H9 (cell line): Measurements from ENCODE around the gene SPATS1. TPM values are rescaled to one million over a fixed set of nuclear protein-coding genes. Genes with fewer than 3 reads are reported as not detected.

Source experiments
- DNase-seq: peaks from one replicate; pipeline ENCODE4 v3.0.0-alpha.2; 2017
- H2AFZ ChIP-seq: one replicate; pipeline ENCODE4 v1.6.1; 2013; ENCODE audit warnings: mild to moderate bottlenecking, low read length, control low read depth, moderate library complexity
- H2AK5ac ChIP-seq: 2 replicates; pipeline ENCODE4 v1.6.1; 2013; ENCODE audit warnings: low read length, control low read depth, mixed read lengths; ENCODE audit not compliant: insufficient read length
- H2BK120ac ChIP-seq: one replicate; pipeline ENCODE4 v1.6.1; 2013; ENCODE audit warnings: low read depth, mild to moderate bottlenecking, low read length, control low read depth, inconsistent platforms; ENCODE audit not compliant: poor library complexity, severe bottlenecking
- H2BK12ac ChIP-seq: 2 replicates; pipeline ENCODE4 v1.6.1; 2013; ENCODE audit warnings: low read length, control low read depth, mixed read lengths, low read depth; ENCODE audit not compliant: insufficient read length
- H2BK15ac ChIP-seq: 2 replicates; pipeline ENCODE4 v1.6.1; 2013; ENCODE audit warnings: low read depth, low read length, control low read depth
- H2BK20ac ChIP-seq: one replicate; pipeline ENCODE4 v1.6.1; 2013; ENCODE audit warnings: low read depth, mild to moderate bottlenecking, low read length, control low read depth, inconsistent platforms; ENCODE audit not compliant: poor library complexity, severe bottlenecking
- H2BK5ac ChIP-seq: 2 replicates; pipeline ENCODE4 v1.6.1; 2013; ENCODE audit warnings: low read length, control low read depth, mixed read lengths; ENCODE audit not compliant: insufficient read length
- H3K14ac ChIP-seq: 2 replicates; pipeline ENCODE4 v1.6.1; 2013; ENCODE audit warnings: low read length, control low read depth; ENCODE audit not compliant: insufficient read depth
- H3K18ac ChIP-seq: 2 replicates; pipeline ENCODE4 v1.6.1; 2013; ENCODE audit warnings: low read depth, mild to moderate bottlenecking, mixed read lengths, low read length, control low read depth; ENCODE audit not compliant: insufficient read length
- H3K23ac ChIP-seq: 2 replicates; pipeline ENCODE4 v1.6.1; 2013; ENCODE audit warnings: low read length, control low read depth, mixed read lengths, low read depth; ENCODE audit not compliant: insufficient read length
- H3K23me2 ChIP-seq: 2 replicates; pipeline ENCODE4 v1.6.1; 2013; ENCODE audit warnings: low read depth, mild to moderate bottlenecking, mixed read lengths, low read length, control low read depth; ENCODE audit not compliant: insufficient read length, poor library complexity, severe bottlenecking
- H3K27ac ChIP-seq: 2 replicates; pipeline ENCODE4 v1.5.1; 2013; ENCODE audit warnings: low read length, control low read depth, mixed read lengths, low read depth; ENCODE audit not compliant: insufficient read length
- H3K27me3 ChIP-seq: 2 replicates; pipeline ENCODE4 v1.6.1; 2013; ENCODE audit warnings: low read length, control low read depth, inconsistent platforms; ENCODE audit not compliant: insufficient read depth
- H3K4ac ChIP-seq: 2 replicates; pipeline ENCODE4 v1.6.1; 2013; ENCODE audit warnings: low read depth, mild to moderate bottlenecking, control low read depth, inconsistent platforms, low read length, moderate library complexity
- H3K4me1 ChIP-seq: 2 replicates; pipeline ENCODE4 v1.6.1; 2013; ENCODE audit warnings: low read length, control low read depth, inconsistent platforms; ENCODE audit not compliant: insufficient read depth
- H3K4me2 ChIP-seq: 2 replicates; pipeline ENCODE4 v1.6.1; 2013; ENCODE audit warnings: low read length, control low read depth, mixed read lengths; ENCODE audit not compliant: insufficient read length, insufficient read depth
- H3K56ac ChIP-seq: 2 replicates; pipeline ENCODE4 v1.6.1; 2013; ENCODE audit warnings: low read depth, mild to moderate bottlenecking, mixed read lengths, low read length, control low read depth; ENCODE audit not compliant: insufficient read length
- H3K79me1 ChIP-seq: 2 replicates; pipeline ENCODE4 v1.6.1; 2013; ENCODE audit warnings: low read depth, mild to moderate bottlenecking, moderate library complexity, low read length, control low read depth, inconsistent platforms; ENCODE audit not compliant: insufficient read depth, poor library complexity, severe bottlenecking
- H3K79me2 ChIP-seq: 2 replicates; pipeline ENCODE4 v1.6.1; 2013; ENCODE audit warnings: low read length, control low read depth, inconsistent platforms; ENCODE audit not compliant: insufficient read depth
- H3K9ac ChIP-seq: 2 replicates; pipeline ENCODE4 v1.6.1; 2013; ENCODE audit warnings: low read length, control low read depth, mixed read lengths; ENCODE audit not compliant: insufficient read length; ENCODE audit errors: extremely low read depth
- H3K9me3 ChIP-seq: one replicate; pipeline ENCODE4 v1.6.1; 2013; ENCODE audit warnings: low read depth, low read length, inconsistent platforms; ENCODE audit not compliant: control insufficient read depth
- H3T11ph ChIP-seq: one replicate; pipeline ENCODE4 v1.6.1; 2013; ENCODE audit warnings: mild to moderate bottlenecking, low read length, control low read depth, inconsistent platforms
- H4K20me1 ChIP-seq: one replicate; pipeline ENCODE4 v1.6.1; 2013; ENCODE audit not compliant: control insufficient read depth, insufficient read length, insufficient read depth
- H4K5ac ChIP-seq: 2 replicates; pipeline ENCODE4 v1.6.1; 2013; ENCODE audit warnings: low read depth, mild to moderate bottlenecking, mixed read lengths, low read length, control low read depth; ENCODE audit not compliant: insufficient read length
- H4K8ac ChIP-seq: replicated peaks from 2 replicates; pipeline ENCODE4 v1.6.1; 2013; ENCODE audit warnings: low read length, control low read depth, mixed read lengths, low read depth; ENCODE audit not compliant: insufficient read length
- H4K91ac ChIP-seq: 2 replicates; pipeline ENCODE4 v1.6.1; 2013; ENCODE audit warnings: low read depth, mild to moderate bottlenecking, moderate library complexity, mixed read lengths, low read length, control low read depth; ENCODE audit not compliant: insufficient read length
- H3K27ac Mint-ChIP-seq, 3 experiments: 2 replicates in 2 of 3; 3 replicates in 1 of 3; pipeline ENCODE4 v1.8.0; 2020 to 2021; ENCODE audit warnings: mixed read lengths in 3 of 3, mild to moderate bottlenecking in 1 of 3, moderate library complexity in 1 of 3
- H3K27me3 Mint-ChIP-seq: 2 replicates; pipeline ENCODE4 v1.8.0; 2021; ENCODE audit warnings: low read depth, mild to moderate bottlenecking, moderate library complexity, mixed read lengths
- H3K36me3 Mint-ChIP-seq, 3 experiments: 2 replicates in 2 of 3; 3 replicates in 1 of 3; pipeline ENCODE4 v1.8.0; 2020 to 2021; ENCODE audit warnings: low read depth in 3 of 3, mixed read lengths in 3 of 3; ENCODE audit not compliant: insufficient read depth in 1 of 3
- H3K4me1 Mint-ChIP-seq, 2 experiments: 2 replicates each; pipeline ENCODE4 v1.8.0; 2020; ENCODE audit warnings: mixed read lengths in 2 of 2
- H3K4me3 Mint-ChIP-seq, 2 experiments: 2 replicates in 1 of 2; 3 replicates in 1 of 2; pipeline ENCODE4 v1.8.0; 2020 to 2021; ENCODE audit warnings: mild to moderate bottlenecking in 2 of 2, mixed read lengths in 2 of 2, moderate library complexity in 1 of 2
- H3K9me3 Mint-ChIP-seq, 2 experiments: 2 replicates in 1 of 2; 3 replicates in 1 of 2; pipeline ENCODE4 v1.8.0; 2020; ENCODE audit warnings: mild to moderate bottlenecking in 2 of 2, mixed read lengths in 2 of 2, moderate library complexity in 1 of 2
- CTCF ChIP-seq: fragments of 200-600 bp; sonication (generic); conservative IDR thresholded peaks from 3 replicates; pipeline ENCODE4 v1.8.0; 2021; ENCODE audit warnings: antibody characterized with exemption, mild to moderate bottlenecking
- WGBS: extraction: QIAGEN DNeasy Blood & Tissue Kit; methylation state at CpG from one replicate; pipeline ENCODE4 v1.1.7; 2013; ENCODE audit warnings: missing lambda C conversion rate, low lambda C conversion rate, mixed read lengths; ENCODE audit not compliant: insufficient read length; ENCODE audit errors: extremely low coverage; 5-methylcytosine and 5-hydroxymethylcytosine counted together
- total RNA-seq: library from RNA; stranded (reverse); gene quantifications from 2 replicates; pipeline ENCODE4 v1.2.1, GENCODE V29; 2021

The SPATS1 gene
- total RNA-seq, 1 experiment from 2014 or later: not detected

- Histone ChIP-seq H3K56ac (no peak overlapping the region), H2BK15ac (no peak overlapping the region), H2AK5ac (no peak overlapping the region), H3K9ac (no peak overlapping the region), H3K9me3 (no peaks in the 10 kb centered on the region), H3K14ac (no peak overlapping the region), H2BK120ac (no peak overlapping the region), H3K23me2 (no peaks in the 10 kb centered on the region), H3K79me2 (no peaks in the 10 kb centered on the region), H2BK5ac (no peak overlapping the region), H3K4me2 (no peak overlapping the region), H2BK20ac (no peak overlapping the region), H3K79me1 (no peaks in the 10 kb centered on the region), H4K5ac (no peak overlapping the region), H3K27me3 (no peaks in the 10 kb centered on the region), H4K20me1 (no peaks in the 10 kb centered on the region), H3K27ac (no peak overlapping the region), H2BK12ac (no peak overlapping the region), H4K8ac (no peak overlapping the region), H4K91ac (no peak overlapping the region), H3K23ac (no peak overlapping the region), H3K18ac (no peak overlapping the region), H2AFZ (no peak overlapping the region), H3K4me1 (peaks cover 2% of the 10 kb centered on the region; the same call in 1 of the 2 replicates), H3T11ph (no peak overlapping the region), H3K4ac (no peak overlapping the region)
- no CpG with 5 or more reads among the region's 5 CpGs for WGBS
- H3K27ac Mint-ChIP-seq: no peak overlapping the region
- no peaks in the 10 kb centered on the region; a peak in 1 of 5 replicates for H3K9me3 Mint-ChIP-seq
- H3K4me1 Mint-ChIP-seq: peaks cover 33 to 35% of the 10 kb centered on the region in 2 experiments
- H3K4me3 Mint-ChIP-seq: no peak overlapping the region
- H3K36me3 Mint-ChIP-seq: no peaks in the 10 kb centered on the region
- no peak for TF ChIP-seq CTCF
- H3K27me3 Mint-ChIP-seq: peaks cover 4% of the 10 kb centered on the region
- no peak for DNase-seq
These were observed 3.1 kb upstream of the SPATS1 start for GRCh38 chr6:44339301-44339700.
